ENCODE measurements around the gene MT4. TPM values are rescaled to one million over a fixed set of nuclear protein-coding genes. Genes with fewer than 3 reads are reported as not detected.

The MT4 gene
- polyA plus RNA-seq, 2 of the 4 experiments (the other 2 are of a cell fraction) = not detected

- TF ChIP-seq CTCF (IDR thresholded peaks at IDR 0.05) = no peak
Observed at GRCh38 chr16:56571525-56571924, 6.7 kb downstream of the MT4 start (continued).

DNA sequence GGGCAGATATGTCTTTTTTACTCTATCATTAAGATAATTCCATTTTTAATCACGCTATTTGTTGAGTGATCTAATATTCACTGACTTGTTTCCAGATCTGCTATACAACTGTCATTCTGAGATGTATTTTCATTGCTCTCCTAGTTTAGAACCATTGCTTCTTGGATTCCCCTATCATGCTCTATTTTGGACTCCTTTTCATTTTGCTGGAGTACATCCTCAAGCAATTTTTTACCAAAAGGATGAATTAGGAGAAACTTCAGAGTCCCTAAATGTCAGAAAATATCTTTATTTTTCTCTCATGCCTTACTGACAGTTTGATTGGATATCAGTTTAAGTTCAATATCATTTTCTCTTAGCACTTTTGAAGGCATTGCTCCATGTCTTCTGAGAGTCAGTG is 9.8 kb downstream of the MT4 start:
- CTCF ChIA-PET = interaction anchor here (1.5 to 3.6 kb wide), 2 partner anchors 127 to 128 kb away, joined by 5 to 22 read pairs; no protein-coding TSS in a partner anchor
- POLR2A ChIA-PET = no interaction called here
- TF ChIP-seq POLR2AphosphoS2 (conservative IDR thresholded peaks at IDR 0.05; ENCODE audit: low read length) (no peak), CHD2 (IDR thresholded peaks at IDR 0.05; ENCODE audit: low read length, partially characterized antibody) (no peak)

DNA sequence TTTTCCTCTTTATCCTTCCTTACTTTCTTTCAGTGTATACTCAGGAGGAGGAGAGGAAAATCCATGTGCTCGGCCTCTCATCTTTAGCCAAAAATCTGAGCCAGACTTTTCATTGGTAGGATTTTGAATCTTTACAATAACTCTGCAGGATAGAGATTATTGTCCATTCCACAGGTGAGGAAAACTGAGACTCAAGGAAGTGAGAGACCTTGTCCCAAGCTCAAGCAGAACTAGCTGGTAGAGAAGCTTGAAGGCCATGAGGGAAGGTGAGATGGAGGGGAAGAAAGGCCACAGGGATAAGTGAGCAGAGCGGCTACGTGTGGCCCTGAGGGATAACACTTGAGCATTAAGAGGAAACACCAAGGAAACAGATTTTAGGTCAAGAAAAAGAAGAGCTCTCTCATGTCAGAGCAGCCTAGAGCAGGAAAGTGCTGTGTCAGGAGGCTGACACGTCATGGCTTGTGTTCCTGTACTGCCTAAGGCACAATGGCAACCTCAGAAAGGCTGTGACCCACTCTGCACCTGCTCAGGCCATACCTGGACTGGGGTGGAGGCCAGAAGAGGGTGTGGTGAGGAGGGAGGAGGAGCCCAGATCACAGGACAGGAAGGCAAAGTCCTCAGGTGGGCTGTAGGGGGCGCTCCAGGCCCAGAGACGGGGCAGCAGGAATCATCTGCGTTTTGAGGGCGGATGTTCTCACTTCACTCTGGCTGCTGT is 11.9 kb downstream of the MT4 start:
- Histone ChIP-seq H3K9me3 (peaks cover 12% of the 10 kb centered on the region), H3K4me2 (no peak overlapping the region), H3K4me3 (no peak overlapping the region), H3K27ac (no peak overlapping the region), H3K4me1 (peaks cover 2% of the 10 kb centered on the region; the same call in 2 of the 3 replicates)
- ChIA-PET POLR2A (no interaction called here), CTCF (interaction anchor here (0.6 to 3.6 kb wide), 13 partner anchors 9 to 137 kb away, joined by 3 to 22 read pairs (median 5); partner anchors contain the start of gene MT3)
- ATAC-seq = peak; percentile 85 to 98
- FAIRE-seq = no peak
- WGBS (ENCODE audit: missing lambda C conversion rate) = 25% methylated on average over 8 of the region's 8 CpGs
- peak; percentile 41 to 72 for DNase-seq (ENCODE audit: low read depth in 1 of 2, low spot score in 1 of 2)
- no peak for TF ChIP-seq CHD4 (IDR thresholded peaks at IDR 0.05; ENCODE audit: borderline replicate concordance)
- TF ChIP-seq POLR2AphosphoS2 (conservative IDR thresholded peaks at IDR 0.05; ENCODE audit: low read length) = no peak
- peak; percentile 77 to 92 for TF ChIP-seq RAD21 (conservative IDR thresholded peaks at IDR 0.05 in 1 of 2, IDR thresholded peaks at IDR 0.05 in 1 of 2)
- TF ChIP-seq E2F6 (IDR thresholded peaks at IDR 0.05; ENCODE audit: borderline replicate concordance, low read depth) = no peak
- TF ChIP-seq SMC3 (IDR thresholded peaks at IDR 0.05) = peak; percentile 47; the same call in 2 of the 3 replicates
- no peak for TF ChIP-seq JUNB (IDR thresholded peaks at IDR 0.05)
- TF ChIP-seq, protein P1, sequence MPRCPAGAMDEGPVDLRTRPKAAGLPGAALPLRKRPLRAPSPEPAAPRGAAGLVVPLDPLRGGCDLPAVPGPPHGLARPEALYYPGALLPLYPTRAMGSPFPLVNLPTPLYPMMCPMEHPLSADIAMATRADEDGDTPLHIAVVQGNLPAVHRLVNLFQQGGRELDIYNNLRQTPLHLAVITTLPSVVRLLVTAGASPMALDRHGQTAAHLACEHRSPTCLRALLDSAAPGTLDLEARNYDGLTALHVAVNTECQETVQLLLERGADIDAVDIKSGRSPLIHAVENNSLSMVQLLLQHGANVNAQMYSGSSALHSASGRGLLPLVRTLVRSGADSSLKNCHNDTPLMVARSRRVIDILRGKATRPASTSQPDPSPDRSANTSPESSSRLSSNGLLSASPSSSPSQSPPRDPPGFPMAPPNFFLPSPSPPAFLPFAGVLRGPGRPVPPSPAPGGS (IDR thresholded peaks at IDR 0.05) = no peak
- TF ChIP-seq, protein P2, sequence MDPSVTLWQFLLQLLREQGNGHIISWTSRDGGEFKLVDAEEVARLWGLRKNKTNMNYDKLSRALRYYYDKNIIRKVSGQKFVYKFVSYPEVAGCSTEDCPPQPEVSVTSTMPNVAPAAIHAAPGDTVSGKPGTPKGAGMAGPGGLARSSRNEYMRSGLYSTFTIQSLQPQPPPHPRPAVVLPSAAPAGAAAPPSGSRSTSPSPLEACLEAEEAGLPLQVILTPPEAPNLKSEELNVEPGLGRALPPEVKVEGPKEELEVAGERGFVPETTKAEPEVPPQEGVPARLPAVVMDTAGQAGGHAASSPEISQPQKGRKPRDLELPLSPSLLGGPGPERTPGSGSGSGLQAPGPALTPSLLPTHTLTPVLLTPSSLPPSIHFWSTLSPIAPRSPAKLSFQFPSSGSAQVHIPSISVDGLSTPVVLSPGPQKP (IDR thresholded peaks at IDR 0.05; ENCODE audit: low read depth, low read length) = no peak
- TF ChIP-seq ZNF302 (CRISPR knock-in tag; IDR thresholded peaks at IDR 0.05) = no peak
- no peak for TF ChIP-seq MYC (IDR thresholded peaks at IDR 0.05; ENCODE audit: borderline replicate concordance, low read length)
- TF ChIP-seq, protein P3, sequence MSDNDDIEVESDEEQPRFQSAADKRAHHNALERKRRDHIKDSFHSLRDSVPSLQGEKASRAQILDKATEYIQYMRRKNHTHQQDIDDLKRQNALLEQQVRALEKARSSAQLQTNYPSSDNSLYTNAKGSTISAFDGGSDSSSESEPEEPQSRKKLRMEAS (IDR thresholded peaks at IDR 0.05) = no peak
- TF ChIP-seq TFCP2L1 (CRISPR knock-in tag; IDR thresholded peaks at IDR 0.05) = no peak
- no peak for TF ChIP-seq RFX5 (IDR thresholded peaks at IDR 0.05)
- no peak for TF ChIP-seq EHMT2 (IDR thresholded peaks at IDR 0.05; ENCODE audit: low read depth)
- no peak for TF ChIP-seq ESRRA (IDR thresholded peaks at IDR 0.05; ENCODE audit: borderline replicate concordance, low read length)
- no peak for TF ChIP-seq CHD2 (IDR thresholded peaks at IDR 0.05; ENCODE audit: low read length, partially characterized antibody)
- TF ChIP-seq CEBPB (IDR thresholded peaks at IDR 0.05) = no peak
- TF ChIP-seq JUN (IDR thresholded peaks at IDR 0.05) = no peak
- TF ChIP-seq POLR2A (IDR thresholded peaks at IDR 0.05; ENCODE audit: low read length) = no peak
- TF ChIP-seq MAFK (IDR thresholded peaks at IDR 0.05; ENCODE audit: partially characterized antibody) = peak; percentile 41
- no peak for TF ChIP-seq MAZ (IDR thresholded peaks at IDR 0.05; ENCODE audit: borderline replicate concordance, low read depth, low read length)
- TF ChIP-seq, protein P4, sequence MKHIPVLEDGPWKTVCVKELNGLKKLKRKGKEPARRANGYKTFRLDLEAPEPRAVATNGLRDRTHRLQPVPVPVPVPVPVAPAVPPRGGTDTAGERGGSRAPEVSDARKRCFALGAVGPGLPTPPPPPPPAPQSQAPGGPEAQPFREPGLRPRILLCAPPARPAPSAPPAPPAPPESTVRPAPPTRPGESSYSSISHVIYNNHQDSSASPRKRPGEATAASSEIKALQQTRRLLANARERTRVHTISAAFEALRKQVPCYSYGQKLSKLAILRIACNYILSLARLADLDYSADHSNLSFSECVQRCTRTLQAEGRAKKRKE (CRISPR knock-in tag; IDR thresholded peaks at IDR 0.05; ENCODE audit: low read depth) = no peak
- TF ChIP-seq NR3C1 (IDR thresholded peaks at IDR 0.05) = no peak
- peak; percentile 56 for TF ChIP-seq CTCF (IDR thresholded peaks at IDR 0.05)
- TF ChIP-seq EP300 (IDR thresholded peaks at IDR 0.05) = no peak
- TF ChIP-seq FOXS1 (CRISPR knock-in tag; IDR thresholded peaks at IDR 0.05) = no peak

More for the DNA sequence above, 9.8 kb downstream of the MT4 start:
- WGBS (ENCODE audit: missing lambda C conversion rate) = 0% methylated on average over 1 of the region's 1 CpG
- H3K4me1 ChIP-seq = no peaks in the 10 kb centered on the region
- no peak overlapping the region for H3K4me3 ChIP-seq
- FAIRE-seq (no peak), ATAC-seq (no peak), DNase-seq (ENCODE audit: low read depth in 1 of 2, low spot score in 1 of 2) (no peak)
- H3K4me2 ChIP-seq = no peak overlapping the region
- H3K27ac ChIP-seq = no peak overlapping the region
- peaks cover 12% of the 10 kb centered on the region for H3K9me3 ChIP-seq

All from A549 (cell line).